Large intestine (tissue), 3 donors: Measurements from ENCODE around the gene FAM184A. TPM values are rescaled to one million over a fixed set of nuclear protein-coding genes. Genes with fewer than 3 reads are reported as not detected.

ENCODE experiments used
- DNase-seq, 2 donors: peaks; one replicate each; pipeline versions ENCODE4 v3.0.0 to v3.0.0-alpha.2; 2013
- H3K27ac ChIP-seq: one replicate; pipeline ENCODE4 v1.5.1; 2013; ENCODE audit warnings: low read length
- H3K27me3 ChIP-seq: 2 replicates; pipeline ENCODE4 v1.6.1; 2013; ENCODE audit warnings: low read length; ENCODE audit not compliant: control insufficient read depth, insufficient read depth
- H3K36me3 ChIP-seq: 2 replicates; pipeline ENCODE4 v1.6.1; 2013; ENCODE audit warnings: low read length; ENCODE audit not compliant: control insufficient read depth, insufficient read depth
- H3K4me1 ChIP-seq: one replicate; pipeline ENCODE4 v1.6.1; 2013; ENCODE audit warnings: low read length; ENCODE audit not compliant: control insufficient read depth, insufficient read depth
- H3K4me3 ChIP-seq: one replicate; pipeline ENCODE4 v1.5.1; 2013; ENCODE audit warnings: low read length
- H3K9me3 ChIP-seq: one replicate; pipeline ENCODE4 v1.6.1; 2013; ENCODE audit warnings: mild to moderate bottlenecking, low read depth, low read length, moderate library complexity; ENCODE audit not compliant: control insufficient read depth
- WGBS: methylation state at CpG from one replicate; pipeline ENCODE4 v1.1.5; 2013; ENCODE audit warnings: low lambda C conversion rate; ENCODE audit not compliant: insufficient coverage; 5-methylcytosine and 5-hydroxymethylcytosine counted together
- polyA plus RNA-seq: library from polyadenylated mRNA; unstranded; fragments of 120-200 nt; gene quantifications from one replicate; pipeline ENCODE4 v1.2.1, GENCODE V29; 2013

FAM184A gene
- polyA plus RNA-seq, 1 donor, result 13.8 TPM

DNA sequence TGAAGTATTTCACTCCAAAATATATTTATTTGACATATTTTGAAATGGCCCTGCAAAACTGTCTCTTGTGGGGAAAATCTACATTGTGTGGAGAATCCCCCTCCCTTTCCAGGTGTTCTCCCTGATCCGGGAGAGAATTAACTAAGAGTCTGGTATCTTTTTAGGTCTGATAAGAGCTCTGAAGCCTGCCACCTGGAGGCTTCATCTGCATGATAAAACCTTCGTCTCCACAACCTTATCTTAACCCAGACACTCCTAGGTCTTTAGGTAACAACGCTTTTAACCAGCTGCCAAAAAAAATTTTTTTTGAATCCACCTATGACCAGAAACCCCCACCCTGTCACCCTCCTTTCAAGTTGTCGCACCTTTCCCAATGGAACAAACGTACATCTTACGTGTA is 43.0 kb downstream of the FAM184A start:
- no peaks in the 10 kb centered on the region for H3K9me3 ChIP-seq
- H3K36me3 ChIP-seq, result no peaks in the 10 kb centered on the region
- 20% methylated on average over 3 of the region's 6 CpGs for WGBS
- no peak overlapping the region for H3K27ac ChIP-seq
- peaks cover 5% of the 10 kb centered on the region for H3K4me1 ChIP-seq
- DNase-seq, result peak in 1 of 2 donors; percentile 19
- H3K27me3 ChIP-seq, result no peaks in the 10 kb centered on the region
- H3K4me3 ChIP-seq, result no peak overlapping the region

DNA sequence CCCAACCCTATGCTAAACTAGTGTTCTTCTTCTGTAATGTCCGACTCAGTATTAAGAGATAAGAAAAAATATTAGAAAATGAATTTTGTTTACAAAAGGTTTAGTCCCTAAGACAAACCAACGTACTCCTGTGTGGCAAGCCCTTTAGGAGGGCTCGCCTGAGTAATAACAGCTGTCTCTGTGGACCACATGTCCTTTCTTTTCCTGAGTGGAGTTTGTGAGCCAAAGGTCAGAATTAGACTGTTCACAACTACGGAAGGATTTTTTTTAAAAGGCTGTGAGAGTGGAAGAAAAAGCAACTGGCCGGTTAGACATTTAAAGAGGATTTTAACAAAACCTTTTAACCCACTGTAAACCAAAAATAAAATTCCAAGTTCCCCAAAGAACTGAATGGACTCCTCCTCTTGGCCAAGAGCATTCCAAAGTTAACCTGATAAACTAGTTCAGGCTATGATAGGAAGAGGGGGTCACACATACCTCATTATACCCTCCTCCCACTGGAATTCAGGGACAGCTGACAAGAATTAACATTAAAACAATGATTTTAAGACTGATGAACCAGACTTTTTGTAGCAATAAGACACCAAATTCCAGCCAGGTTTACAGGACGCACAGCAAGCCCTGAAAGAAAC is 43.5 kb downstream of the FAM184A start:
- Histone ChIP-seq H3K9me3 (no peaks in the 10 kb centered on the region), H3K27ac (no peak overlapping the region), H3K4me3 (peak overlapping the region; percentile 13), H3K27me3 (no peaks in the 10 kb centered on the region), H3K4me1 (peaks cover 5% of the 10 kb centered on the region), H3K36me3 (no peaks in the 10 kb centered on the region)
- WGBS, result 67% methylated on average over 1 of the region's 6 CpGs
- peak; percentile 19 to 64 for DNase-seq

DNA sequence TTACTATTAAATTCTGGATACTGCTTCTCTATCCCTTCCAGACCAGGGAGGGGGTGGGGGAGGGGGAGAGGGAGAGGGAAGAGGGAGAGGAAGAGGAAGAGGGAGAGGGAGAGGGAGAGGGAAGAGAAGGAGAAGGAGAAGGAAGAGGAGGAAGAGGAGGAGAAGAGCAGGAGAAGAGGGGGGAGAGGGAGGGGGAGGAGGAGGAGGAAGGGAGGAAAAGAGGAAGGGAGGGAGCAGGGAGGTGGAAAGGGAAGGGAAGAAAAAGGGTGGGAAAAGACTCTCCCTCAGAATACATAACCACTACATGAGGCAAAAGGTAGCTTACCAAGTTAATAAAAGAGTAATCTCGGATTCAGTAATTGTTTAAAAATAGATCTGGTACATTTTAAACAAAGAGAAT is 46.0 kb downstream of the FAM184A start:
- Histone ChIP-seq H3K27me3 (no peaks in the 10 kb centered on the region), H3K27ac (no peak overlapping the region), H3K9me3 (no peaks in the 10 kb centered on the region), H3K36me3 (no peaks in the 10 kb centered on the region), H3K4me3 (no peak overlapping the region), H3K4me1 (peaks cover 5% of the 10 kb centered on the region)
- WGBS, result 86% methylated on average over 1 of the region's 1 CpG
- DNase-seq, result no peak

DNA sequence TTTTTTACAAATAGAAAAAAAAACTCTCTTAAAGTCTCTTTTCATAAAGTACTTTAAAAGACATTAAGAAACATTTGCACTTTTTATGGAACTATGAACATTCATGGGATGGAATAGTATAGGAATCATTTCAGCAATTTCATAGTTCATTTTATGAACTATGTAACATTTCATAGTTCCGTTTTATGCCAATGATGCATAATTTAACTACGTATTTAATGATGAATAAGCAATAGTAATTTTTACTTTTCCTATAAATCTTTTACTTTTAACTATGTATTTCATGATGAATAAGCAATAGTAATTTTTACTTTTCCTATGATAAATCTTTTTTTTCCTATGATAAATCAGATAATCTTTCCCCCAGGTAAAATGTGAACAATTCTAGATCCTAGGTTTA is 47.7 kb downstream of the FAM184A start:
- Histone ChIP-seq H3K4me1 (peaks cover 5% of the 10 kb centered on the region), H3K4me3 (no peak overlapping the region), H3K27ac (no peak overlapping the region), H3K27me3 (no peaks in the 10 kb centered on the region), H3K36me3 (no peaks in the 10 kb centered on the region), H3K9me3 (no peaks in the 10 kb centered on the region)
- no peak for DNase-seq
- 100% methylated on average over 1 of the region's 2 CpGs for WGBS

DNA sequence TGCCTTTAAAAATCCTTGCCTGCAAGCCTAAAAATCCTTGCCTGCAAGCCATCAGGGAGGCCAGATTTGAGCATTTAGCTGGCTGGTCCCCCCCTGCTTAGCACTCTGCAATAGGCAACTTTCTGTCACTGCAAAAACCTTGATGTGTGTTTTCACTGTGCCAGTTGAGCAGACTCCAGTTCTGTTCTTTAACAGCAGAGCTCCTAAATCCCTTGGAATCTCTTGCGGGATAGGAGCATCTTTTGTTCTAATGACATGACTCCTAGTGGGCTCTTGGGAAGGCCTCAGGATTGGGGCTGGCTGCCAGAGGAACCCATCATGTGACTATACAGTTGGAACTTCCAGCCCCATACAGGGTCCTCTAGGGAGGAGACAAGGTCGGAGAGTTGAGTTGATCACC is 50.4 kb downstream of the FAM184A start:
- Histone ChIP-seq H3K27me3 (no peaks in the 10 kb centered on the region), H3K36me3 (no peaks in the 10 kb centered on the region), H3K27ac (no peak overlapping the region), H3K4me3 (no peak overlapping the region), H3K9me3 (no peaks in the 10 kb centered on the region), H3K4me1 (no peaks in the 10 kb centered on the region)
- DNase-seq, result no peak
- no CpG with 5 or more reads among the region's 2 CpGs for WGBS

DNA sequence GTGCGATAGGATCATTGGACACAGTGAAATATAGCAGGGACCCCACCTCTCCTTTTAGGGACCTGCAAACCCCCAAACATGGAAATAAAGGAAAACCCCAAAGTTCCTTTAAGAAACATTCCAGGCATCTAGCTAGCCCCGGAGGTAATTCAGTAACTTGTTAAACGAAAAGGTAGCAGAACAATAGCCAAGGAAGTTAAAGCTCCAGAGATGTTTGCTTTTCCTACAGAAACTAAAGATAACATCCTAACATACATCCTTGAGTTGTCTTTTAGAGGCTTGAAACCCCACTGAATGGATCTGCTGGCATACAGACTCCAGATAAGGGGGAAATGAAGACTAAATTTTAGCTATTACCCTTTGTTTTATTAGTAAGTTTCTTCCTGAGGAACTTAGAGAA is 51.0 kb downstream of the FAM184A start:
- Histone ChIP-seq H3K4me1 (no peaks in the 10 kb centered on the region), H3K9me3 (no peaks in the 10 kb centered on the region), H3K4me3 (no peak overlapping the region), H3K27me3 (no peaks in the 10 kb centered on the region), H3K27ac (no peak overlapping the region), H3K36me3 (no peaks in the 10 kb centered on the region)
- WGBS, result no CpG with 5 or more reads among the region's 3 CpGs
- no peak for DNase-seq

DNA sequence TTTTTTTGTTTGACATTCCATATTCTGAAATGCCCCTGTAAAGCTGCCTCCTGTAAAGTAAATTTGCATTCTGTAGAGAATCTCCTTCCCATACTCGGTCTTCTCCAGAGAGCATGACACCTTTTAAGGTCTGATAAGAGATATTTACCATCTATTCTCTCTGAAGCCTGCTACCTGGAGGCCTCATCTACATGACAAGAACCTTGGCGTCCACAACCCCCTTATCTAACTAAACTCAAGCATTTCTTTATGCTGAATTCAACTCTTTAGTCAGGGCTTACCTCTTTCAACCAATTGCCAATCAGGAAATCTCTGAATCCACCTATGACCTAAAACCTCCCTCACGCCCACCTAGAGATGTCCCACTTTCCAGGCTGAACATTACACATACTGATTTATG is 51.6 kb downstream of the FAM184A start:
- no peaks in the 10 kb centered on the region for H3K9me3 ChIP-seq
- no peak overlapping the region for H3K27ac ChIP-seq
- DNase-seq, result no peak
- WGBS, result no CpG with 5 or more reads among the region's 3 CpGs
- H3K36me3 ChIP-seq, result no peaks in the 10 kb centered on the region
- no peak overlapping the region for H3K4me3 ChIP-seq
- no peaks in the 10 kb centered on the region for H3K27me3 ChIP-seq
- no peaks in the 10 kb centered on the region for H3K4me1 ChIP-seq

DNA sequence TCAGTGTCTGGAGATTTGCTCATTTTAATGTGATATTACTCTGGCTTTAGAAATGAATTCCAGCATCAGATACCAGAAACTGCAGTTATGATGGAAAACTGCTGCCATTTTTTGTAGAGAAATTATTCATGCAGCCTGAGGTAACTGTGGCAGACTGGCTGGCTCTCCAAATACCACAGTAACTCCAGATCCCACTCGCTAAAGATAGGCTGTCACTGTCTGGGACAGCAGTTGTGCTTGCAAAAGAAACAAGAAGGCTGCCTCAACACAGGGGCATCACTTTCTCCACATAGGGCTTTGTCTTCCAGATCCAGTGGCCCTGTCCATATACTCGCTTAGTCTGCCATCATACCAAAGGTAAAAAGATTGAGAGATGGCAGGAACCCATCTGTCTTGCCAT is 52.7 kb downstream of the FAM184A start:
- WGBS, result 100% methylated on average over 1 of the region's 2 CpGs
- Histone ChIP-seq H3K4me1 (no peaks in the 10 kb centered on the region), H3K4me3 (no peak overlapping the region), H3K9me3 (no peaks in the 10 kb centered on the region), H3K36me3 (no peaks in the 10 kb centered on the region), H3K27ac (no peak overlapping the region), H3K27me3 (no peaks in the 10 kb centered on the region)
- DNase-seq, result no peak

DNA sequence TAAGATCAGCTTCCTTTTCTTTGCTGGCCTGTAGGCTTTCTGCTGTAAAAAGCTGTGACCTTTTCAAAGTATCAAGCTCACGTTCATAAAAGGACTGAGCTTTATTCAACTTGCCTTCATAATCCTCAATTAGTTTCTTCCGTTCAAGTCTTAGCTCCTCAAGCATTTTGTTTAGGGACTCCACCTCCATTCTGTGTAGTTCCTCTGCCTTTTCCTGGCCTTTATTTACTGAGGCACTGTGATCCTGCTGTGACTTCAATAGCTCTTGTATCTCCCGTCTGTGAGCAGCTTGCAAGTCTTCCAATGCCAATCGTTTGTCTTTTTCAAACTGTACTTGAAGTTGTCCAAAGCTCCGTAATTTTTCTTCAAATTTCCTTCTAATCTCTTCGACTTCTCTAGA is 54.4 kb downstream of the FAM184A start:
- no peak for DNase-seq
- WGBS, result 84% methylated on average over 5 of the region's 6 CpGs
- H3K27me3 ChIP-seq, result no peaks in the 10 kb centered on the region
- no peak overlapping the region for H3K4me3 ChIP-seq
- no peak overlapping the region for H3K27ac ChIP-seq
- H3K36me3 ChIP-seq, result no peaks in the 10 kb centered on the region
- H3K4me1 ChIP-seq, result no peaks in the 10 kb centered on the region
- H3K9me3 ChIP-seq, result no peaks in the 10 kb centered on the region

DNA sequence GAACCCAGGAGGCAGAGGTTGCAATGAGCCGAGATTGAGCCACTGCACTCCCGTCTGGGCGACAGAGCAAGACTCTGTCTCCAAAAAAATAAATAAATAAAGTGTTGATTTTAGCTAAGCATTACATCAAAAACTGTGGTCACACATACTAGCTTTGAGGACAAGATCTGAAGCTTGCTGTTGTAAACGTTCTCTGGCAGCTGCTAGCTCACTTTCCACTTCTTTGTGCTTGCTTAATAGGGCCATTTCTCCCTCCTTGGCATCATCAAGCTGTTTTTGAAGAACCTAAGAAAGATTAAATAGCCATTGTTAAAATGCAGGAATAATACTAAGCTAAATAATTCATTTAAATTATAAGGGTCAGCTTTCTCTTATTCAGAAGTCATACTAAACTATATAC is 55.7 kb downstream of the FAM184A start:
- H3K4me1 ChIP-seq, result no peaks in the 10 kb centered on the region

More for the DNA sequence above, 55.7 kb downstream of the FAM184A start:
- Histone ChIP-seq H3K9me3 (no peaks in the 10 kb centered on the region), H3K27ac (no peak overlapping the region), H3K27me3 (no peaks in the 10 kb centered on the region), H3K4me3 (no peak overlapping the region), H3K36me3 (peaks cover 2% of the 10 kb centered on the region)
- WGBS, result 100% methylated on average over 1 of the region's 4 CpGs
- DNase-seq, result no peak
